Occipital lobe (tissue), 2 donors: Measurements from ENCODE around the gene SERPINB12. TPM values are rescaled to one million over a fixed set of nuclear protein-coding genes. Genes with fewer than 3 reads are reported as not detected.

Experiments
- DNase-seq: peaks from one replicate; lab custom pipeline; 2025; lab: John Stamatoyannopoulos, UW
- total RNA-seq: library from RNA; depleted of rRNA; stranded (reverse); fragments of >200 nt; gene quantifications from one replicate; pipeline ENCODE4 v1.2.3, GENCODE V29; 2014

Gene SERPINB12
- total RNA-seq, 1 donor from 2014 or later: not detected

DNA sequence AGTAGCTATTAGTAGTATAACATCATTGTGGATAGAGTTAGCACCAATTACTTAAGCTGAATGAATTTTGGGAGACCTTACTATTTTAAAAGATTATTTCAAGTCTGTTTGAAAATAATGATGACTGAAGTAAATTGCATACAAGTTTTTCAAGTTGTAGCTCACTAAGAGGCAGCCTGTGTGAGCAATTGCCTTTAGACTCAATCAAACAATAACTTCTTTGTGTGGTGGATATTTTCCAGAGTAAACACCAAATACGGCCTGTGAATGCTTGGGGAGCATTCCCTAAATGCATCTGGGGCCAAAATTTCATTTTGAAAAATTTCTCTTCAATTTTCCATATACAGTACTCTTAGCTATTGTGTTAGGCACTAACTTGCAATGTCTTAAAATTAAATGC is 7.9 kb downstream of the SERPINB12 start:
- DNase-seq: no peak

DNA sequence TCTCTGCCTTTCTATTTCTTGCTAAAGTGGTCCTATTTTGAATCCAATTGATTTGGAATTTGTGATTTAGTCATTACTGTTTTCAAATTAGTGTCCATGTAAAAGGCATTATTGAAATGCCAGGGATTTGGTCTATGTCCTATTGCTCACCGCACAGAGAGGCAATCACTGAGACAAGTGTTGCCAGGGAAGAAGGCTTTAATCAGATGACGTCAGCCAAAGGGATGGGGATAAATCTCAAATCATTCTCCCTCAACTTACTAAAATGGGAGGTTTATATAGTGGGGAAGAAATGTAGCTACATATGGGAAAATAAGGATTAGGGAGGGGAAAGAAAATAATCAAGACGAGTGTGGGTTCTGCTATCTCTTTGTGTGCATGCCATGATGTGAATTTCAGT is 9.6 kb downstream of the SERPINB12 start:
- no peak for DNase-seq

DNA sequence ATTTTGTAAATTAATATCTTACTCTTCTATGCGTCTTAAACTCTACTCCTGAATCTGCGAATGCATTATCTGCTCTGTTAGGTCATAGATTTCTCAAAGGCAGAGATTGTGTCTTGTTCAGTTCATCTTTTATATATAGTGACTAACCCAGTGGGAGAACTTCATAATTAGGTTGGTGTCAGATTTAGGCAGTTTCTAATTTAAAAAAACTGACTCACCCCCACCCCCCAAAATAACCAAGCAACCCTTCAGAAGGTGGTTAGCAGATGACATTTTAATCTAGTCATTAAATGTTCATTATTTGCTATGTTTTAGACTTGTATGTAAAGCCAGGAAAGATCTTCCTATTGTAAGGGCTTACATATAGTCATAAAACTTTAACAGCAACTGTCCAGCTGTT is 10.4 kb downstream of the SERPINB12 start:
- DNase-seq: no peak

DNA sequence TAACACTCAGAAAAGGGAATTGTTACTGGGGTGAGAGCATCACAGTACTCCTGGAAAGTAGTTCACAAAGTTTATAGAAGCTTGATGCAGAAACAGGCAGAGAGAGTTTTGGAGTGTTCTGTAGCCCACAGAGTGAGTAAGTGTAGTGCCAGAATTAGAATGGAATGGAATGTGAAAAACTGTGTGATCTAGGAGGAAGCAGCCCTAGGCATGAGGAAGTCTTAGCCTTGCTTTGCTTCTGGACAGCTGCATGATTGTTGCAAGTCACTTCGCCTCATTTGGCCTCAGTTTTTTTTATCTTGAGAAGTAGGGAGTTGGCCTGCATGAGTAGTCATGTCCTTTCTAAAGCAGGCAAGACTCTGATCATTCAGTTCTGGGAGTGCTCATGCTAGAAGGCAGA is 10.9 kb downstream of the SERPINB12 start:
- no peak for DNase-seq

DNA sequence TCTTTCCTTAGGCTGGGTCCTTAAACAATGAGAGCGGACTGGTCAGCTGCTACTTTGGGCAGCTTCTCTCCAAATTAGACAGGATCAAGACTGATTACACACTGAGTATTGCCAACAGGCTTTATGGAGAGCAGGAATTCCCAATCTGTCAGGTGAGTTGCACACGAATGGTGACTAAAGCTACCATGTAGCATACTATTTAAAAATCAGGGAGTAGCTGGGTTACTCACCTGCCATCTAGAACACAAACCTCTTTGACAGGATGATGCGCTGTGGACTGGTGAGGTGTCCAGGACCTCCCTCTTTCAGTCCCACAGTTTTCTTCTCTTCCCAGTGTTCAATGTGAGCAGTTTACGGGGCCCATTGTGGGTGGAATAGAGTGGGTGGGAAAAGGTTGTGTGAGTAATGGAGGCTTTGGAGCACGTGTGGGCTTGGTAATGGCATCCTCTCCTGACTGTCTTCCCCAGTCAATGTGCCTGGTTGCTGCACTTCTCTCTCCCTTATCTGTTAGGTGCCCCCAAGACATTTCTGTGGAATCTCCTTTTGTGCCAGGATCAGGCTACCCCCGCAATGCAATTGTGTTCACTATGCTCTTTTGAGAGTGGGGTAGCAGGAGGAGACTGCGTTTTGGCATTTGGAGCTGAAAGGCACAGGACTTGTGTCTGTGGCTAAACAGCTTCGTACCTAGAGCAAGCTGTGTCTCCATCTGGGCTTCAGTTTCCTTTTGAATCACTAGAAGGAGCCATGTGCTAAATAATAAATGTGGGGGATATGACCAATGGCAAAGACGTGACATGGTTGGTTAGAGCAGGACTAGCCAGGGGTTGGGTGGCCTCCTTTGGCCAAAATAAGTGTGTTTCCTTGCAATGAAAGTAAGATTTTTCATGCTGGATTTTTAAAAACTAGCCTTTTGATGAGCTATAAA is 17.7 kb downstream of the SERPINB12 start:
- DNase-seq: no peak

DNA sequence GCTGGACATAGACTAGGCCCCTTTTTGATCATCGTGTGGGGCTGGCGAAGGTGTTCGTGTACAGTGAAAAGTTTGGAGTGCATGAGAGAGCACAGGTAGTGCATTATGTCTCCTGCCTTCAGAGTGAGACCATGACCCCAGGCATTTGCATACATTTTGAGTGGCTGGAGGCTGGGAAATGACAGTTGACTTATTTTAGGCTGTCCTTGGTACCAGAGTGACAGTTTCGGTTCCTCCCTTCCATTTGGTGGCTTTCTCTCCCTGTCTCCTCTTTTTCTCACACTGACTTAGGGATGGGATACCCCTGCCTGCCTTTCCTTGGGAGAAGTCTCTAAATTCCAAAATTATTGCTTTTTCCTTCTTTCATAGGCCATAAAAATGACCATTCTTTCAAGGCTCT is 20.1 kb downstream of the SERPINB12 start:
- DNase-seq: no peak

DNA sequence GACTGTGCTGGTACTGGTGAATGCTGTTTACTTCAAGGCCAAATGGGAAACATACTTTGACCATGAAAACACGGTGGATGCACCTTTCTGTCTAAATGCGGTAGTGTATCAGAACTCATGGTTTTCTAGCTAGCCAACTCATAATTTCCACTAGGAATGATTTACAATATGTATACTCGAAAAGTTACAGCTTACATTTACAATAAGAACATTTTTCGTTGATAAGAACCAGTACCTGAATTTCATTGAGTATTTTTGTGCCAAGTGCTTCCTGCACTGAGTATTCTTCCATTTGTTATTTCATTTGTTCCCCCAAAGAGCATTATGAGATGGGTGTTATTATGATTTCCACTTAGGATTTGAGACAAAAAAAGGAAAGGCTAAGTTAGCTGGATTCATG is 21.9 kb downstream of the SERPINB12 start:
- DNase-seq: no peak

DNA sequence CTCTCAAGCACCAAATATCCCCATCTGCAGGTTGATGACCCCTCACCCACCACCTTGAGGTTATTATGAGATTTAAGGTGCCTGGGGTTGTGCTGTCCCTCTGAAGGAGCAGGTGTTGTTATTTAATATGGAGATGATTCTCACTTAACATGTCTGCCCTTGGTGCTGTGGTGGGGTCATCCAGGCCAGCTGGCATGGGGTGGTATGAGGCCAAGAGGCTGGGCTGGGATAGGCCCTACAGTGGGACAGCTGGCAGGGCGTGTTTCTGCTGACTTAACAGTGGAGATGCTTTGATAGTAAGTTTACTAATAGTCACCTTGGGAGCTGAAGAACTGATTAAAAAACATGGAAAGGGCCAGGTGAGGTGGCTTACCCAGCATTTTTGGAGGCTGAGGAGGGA is 22.4 kb downstream of the SERPINB12 start:
- no peak for DNase-seq

DNA sequence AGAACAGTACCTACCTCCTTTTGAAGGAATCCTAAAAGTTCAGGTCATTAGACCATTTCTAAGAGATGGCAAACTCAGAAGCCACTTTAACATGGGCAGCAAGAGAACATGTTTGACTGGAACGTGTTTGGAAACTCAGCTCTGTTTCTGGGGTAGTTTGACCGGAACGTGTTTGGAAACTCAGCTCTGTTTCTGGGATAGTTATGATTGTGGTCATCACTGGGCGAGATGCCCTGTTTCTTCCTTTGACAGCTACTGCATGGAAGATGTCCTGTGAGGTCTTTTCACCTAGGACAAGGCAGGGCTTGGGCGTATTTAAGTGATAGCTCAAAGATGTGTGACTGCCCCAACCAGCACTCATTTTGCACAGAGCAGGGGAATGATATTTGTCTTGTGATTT is 25.1 kb downstream of the SERPINB12 start:
- no peak for DNase-seq

DNA sequence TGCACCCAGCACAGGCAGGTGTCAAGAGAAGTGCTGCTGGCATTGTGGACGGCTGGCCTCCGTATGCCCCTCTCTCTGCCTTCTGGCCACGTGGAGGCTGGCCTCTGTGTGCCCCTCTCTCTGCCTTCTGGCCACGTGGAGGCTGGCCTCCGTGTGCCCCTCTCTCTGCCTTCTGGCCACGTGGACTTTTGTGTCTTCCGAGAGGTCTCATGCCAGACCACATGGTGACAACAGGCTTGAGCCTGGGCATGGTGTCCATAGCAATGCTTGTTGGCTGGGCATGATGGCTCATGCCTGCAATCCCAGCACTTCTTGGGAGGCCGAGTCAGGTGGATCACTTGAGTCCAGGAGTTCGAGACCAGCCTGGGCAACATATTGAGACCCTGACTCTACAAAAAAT is 25.7 kb downstream of the SERPINB12 start:
- DNase-seq: no peak

DNA sequence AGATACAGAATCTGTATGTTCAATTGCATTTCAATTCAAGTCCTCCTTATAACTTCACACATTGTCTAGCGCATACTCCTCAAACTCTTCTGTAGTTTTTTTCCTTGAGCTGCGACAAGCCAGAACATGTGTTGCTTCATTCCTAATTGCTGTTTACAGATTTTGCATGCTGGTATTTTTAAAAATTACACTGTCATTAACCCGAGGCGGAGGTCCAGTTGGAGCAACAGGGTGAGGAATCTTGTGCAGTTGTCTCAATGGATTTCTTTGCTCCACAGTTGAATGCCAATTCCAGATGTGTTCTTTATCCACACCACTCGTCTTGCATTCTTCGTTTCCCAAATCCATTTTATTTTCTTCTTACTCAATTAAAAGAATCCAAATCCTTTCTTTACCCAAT is 28.6 kb downstream of the SERPINB12 start:
- no peak for DNase-seq

DNA sequence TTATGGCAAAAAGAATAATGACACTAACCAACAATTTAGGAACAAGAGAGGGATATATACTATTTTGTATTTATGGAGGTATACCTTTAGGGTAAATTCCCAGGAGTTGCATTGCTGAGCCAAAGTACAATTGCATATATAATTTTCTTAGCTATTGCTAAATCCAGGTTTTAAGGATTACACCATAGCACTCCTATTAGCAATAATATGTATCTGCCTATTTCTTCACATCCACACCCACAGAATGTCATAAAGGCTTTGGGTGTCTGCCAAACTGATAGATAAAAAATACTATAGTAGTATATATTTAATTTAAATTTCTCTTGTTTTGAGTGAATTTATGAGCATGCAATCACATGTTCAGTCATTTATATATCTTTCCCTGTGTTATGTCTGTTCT is 33.5 kb downstream of the SERPINB12 start:
- no peak for DNase-seq

DNA sequence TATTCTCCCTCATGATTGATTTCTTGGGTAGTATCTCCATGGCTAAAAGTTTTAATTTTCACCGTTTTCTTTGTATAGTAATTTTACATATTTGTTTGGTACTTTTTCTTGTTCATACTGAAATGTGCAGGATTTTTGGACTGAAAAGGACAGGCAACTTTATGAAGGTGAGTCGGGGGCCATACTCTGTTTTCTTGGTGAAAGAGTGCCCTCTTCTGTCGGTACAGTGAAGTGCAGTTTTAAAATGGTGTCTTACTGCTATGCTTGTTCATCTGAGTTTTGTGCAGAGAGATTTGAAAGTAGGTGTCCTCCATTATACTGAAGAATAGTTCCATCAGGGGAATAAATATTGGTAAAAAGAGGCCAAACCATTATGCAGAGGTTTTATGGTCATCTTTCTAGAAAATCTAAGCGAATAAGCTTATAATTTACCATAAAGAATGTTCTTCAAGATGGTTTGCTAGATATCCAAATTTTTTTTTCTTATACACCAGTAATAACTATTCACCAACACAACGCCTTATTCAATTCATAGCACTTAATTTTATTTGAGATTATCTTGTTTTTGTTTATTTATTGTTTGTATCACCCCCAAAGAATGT is 36.3 kb downstream of the SERPINB12 start:
- DNase-seq: no peak

DNA sequence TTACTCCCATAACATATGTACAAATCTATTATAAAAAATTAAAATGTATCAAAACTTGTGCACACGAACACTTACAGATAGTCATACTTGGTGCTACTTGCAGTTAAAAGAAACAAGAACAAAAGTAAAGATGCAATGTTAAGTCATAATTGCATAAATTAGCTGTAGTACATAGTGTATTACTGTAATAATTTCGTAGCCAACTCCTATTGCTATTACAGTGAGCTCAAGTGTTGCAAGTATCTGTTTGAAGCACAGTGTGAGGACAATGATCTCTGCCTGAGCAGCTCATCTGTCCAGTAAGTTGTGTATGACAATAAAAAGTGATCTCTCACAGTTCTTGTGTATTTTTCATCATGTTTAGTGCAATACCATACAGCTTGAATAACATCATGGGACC is 37.4 kb downstream of the SERPINB12 start:
- no peak for DNase-seq

DNA sequence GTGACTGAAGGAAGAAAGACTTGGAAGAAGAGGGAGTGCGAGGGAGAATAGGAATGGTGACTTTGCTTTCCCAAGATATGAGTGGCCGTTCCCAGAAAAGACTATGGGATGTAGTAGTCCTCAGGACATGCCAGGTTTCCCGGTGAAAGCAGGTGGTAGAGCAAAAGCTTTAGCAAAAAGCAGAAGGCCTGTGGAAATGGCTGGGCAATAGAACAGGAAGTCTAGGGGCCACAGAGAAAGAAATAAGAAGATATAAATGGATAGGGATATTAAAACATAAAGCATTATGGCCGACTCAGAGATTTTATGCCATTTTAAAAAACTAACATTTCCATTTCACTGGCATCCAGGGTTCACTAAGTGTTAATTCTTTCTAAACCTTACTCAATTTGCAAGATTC is 43.8 kb downstream of the SERPINB12 start:
- no peak for DNase-seq

DNA sequence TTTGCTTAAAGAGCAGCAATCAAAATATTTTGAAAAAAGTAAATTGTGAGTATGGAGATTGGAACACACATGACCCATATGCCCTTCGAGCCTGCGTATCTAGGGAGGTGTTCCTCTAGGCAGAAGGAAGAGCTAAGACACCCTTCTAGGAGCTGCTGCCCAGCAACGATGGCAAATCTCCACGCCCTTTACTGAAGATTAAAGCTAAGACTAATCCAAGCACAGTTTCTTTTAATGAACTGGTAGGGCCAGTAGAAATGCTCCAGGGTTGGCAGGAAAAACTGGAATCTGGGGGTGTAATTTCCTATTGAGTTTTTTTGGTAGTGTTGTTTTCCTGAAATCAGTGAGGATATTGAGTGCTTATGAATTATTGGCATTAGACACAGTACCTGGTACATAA is 44.3 kb downstream of the SERPINB12 start:
- DNase-seq: no peak

DNA sequence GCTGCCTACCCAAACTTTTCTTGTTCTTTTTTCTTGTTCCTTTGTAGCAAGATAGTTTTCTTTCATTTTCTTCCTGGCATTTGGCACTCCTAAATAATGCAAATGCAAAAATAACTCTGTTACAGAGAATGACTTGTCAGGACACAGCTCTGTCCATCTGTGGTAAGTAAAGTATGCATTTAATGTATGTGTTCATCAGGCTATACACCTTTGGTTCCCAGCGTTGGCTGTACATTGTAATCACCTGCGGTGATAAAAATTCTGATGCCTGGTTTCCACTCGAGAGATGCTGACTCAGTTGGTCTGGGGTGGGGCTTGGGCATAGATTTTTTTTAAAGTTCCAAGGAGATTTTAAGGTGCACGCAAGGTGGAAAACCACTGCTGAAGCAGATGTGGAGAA is 44.8 kb downstream of the SERPINB12 start, which contains the start of gene SERPINB13:
Gene SERPINB13 (plus strand): TSS at position 378 of the 400 bp plus-strand sequence. CDS start 1,325 bp downstream, outside the sequence.
- no peak for DNase-seq

DNA sequence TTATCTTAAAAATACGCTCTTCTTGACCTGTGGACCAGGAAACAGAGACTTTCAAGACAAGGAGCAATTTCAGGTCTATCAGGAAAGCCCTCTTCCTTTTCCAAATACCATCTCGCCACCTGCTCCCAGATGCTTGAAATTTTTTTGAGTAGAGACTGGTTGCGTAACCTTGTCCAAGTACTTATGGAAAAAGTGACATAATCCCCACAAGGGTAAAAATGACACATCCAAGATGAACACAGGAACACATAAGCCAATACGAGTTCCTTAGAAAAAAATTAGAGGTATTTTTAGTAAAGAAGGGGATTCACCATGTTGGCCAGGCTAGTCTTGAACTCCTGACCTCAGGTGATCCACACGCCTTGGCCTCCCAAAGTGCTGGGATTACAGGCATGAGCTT is 46.7 kb downstream of the SERPINB12 start:
- DNase-seq: no peak

DNA sequence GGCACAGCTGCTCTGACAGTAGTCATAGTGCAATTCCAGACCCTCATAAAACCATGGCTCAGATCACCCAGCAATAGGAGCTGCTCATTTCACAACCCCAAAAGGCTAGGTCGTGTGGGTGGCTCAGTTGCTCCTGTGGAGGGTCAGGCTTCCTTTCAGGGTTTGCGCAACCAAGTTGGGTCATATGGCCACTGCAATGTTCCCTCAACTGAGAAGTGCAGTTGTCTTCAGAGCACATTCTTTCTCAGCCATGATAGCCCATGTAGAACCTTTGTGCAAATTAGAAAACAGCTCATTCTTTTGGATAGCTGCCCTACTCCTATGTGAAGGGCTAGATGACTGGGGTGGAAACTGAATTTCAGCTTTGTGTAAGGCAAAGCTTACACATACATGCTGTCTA is 48.2 kb downstream of the SERPINB12 start:
- DNase-seq: no peak

DNA sequence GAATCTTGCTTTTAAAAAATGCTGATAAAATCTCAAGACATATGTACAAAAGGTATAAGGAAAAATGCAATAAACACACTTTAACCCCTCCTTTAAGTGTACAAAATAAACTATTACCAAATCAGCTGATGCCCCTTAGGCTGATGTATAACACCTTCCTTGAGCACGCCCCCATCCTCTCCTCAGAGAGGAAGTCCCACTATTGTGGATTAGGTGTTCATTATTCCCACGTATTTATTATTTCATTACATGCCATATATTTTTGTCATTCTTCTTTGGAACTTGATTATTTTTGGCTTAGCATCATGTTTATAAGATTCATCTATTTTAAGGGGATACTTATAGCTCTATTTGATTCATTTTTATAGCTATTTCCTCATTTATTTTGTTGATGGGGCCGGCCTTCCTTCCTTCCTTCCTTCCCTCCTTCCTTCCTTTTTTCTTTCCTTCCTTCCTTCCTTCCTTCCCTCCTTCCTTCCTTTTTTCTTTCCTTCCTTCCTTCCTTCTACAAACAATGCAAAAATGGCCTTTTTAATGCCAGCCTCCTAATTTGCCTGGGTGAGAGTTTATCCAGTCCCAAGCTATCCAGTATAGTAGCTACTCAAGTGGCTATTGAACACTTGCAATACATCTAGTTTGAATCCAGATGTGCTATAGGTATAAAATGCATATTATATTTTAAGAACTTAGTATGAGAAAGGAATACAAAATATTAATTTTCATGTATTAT is 49.0 kb downstream of the SERPINB12 start:
- DNase-seq: no peak

DNA sequence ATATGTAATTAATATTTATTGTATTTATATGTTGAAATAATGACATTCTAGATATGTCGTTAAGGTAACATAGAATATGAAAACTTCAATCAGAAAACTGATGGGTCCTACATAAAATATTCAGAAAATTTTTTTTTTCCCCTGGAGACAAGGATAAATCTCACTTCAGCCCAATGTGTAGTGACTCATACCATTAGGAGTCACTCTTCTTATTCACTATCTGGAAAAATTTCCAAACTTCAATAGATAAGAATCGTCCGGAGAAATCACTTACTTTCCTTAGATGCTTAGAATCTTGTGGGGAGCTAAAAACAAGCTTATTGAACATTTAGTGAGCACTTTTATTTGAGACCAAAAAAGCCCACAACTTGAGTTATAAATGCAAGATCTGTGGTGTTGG is 49.6 kb downstream of the SERPINB12 start:
- DNase-seq: no peak

DNA sequence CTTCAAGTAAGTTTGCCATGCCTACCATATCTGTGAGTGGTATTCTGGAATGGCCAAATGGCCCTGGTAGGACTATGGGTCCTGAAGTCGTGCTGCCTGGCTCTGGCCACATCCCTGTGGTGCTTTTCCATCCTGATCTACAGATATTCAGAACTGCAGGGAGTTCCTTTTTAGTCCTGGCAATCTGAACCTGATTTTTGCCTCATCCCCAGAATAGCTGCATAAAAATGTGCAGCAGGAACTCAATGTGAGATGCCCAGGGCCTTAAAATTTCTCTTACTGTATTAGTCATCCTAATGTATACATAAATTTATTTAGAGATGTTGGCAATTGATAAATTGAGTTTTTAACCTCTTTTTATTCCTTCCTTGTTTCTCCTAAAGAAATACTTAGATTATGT is 50.3 kb downstream of the SERPINB12 start:
- no peak for DNase-seq
